Heart right ventricle (tissue), 16 donors: ENCODE measurements around the gene METTL26. TPM values are rescaled to one million over a fixed set of nuclear protein-coding genes. Genes with fewer than 3 reads are reported as not detected.

ENCODE experiments used
- ATAC-seq, 8 donors: fragments of 200-7000 bp; cut with Tn5 transposase; one replicate each; pipeline ENCODE4 v1.9.1; 2020; ENCODE audit warnings: mild to moderate bottlenecking in 8 of 8, moderate library complexity in 8 of 8, moderate number of reproducible peaks in 1 of 8
- DNase-seq, 2 donors: peaks; one replicate each; pipeline ENCODE4 v3.0.0-alpha.2; 2020
- H3K27ac ChIP-seq, 10 donors: fragments of 200-600 bp; sonication (generic) in 2 of 10; one replicate each; pipeline versions ENCODE4 v1.5.0 to v1.8.0; 2020 to 2022; ENCODE audit warnings: mild to moderate bottlenecking in 3 of 10
- H3K27me3 ChIP-seq, 7 donors: fragments of 200-600 bp; one replicate each; pipeline ENCODE4 v1.8.0; 2021 to 2022; ENCODE audit warnings: mild to moderate bottlenecking in 2 of 7
- H3K36me3 ChIP-seq, 9 donors: fragments of 200-600 bp; sonication (generic) in 1 of 9; one replicate each; pipeline versions ENCODE4 v1.5.0 to v1.8.0; 2020 to 2022; ENCODE audit warnings: mild to moderate bottlenecking in 2 of 9
- H3K4me1 ChIP-seq, 9 donors: fragments of 200-600 bp; sonication (generic) in 1 of 9; one replicate each; pipeline versions ENCODE4 v1.5.0 to v1.8.0; 2020 to 2022; ENCODE audit warnings: mild to moderate bottlenecking in 4 of 9
- H3K4me3 ChIP-seq, 10 donors: fragments of 200-600 bp; sonication (generic) in 2 of 10; one replicate each; pipeline versions ENCODE4 v1.5.0 to v1.8.0; 2020 to 2022; ENCODE audit warnings: mild to moderate bottlenecking in 7 of 10, moderate library complexity in 2 of 10
- H3K9me3 ChIP-seq, 11 donors: fragments of 200-600 bp in 10 of 11; sonication (generic) in 2 of 11; one replicate each; pipeline versions ENCODE4 v1.5.0 to v1.8.0; 2013 to 2022; ENCODE audit warnings: mild to moderate bottlenecking in 2 of 11, control low read depth in 1 of 11, moderate library complexity in 1 of 11
- WGBS, 2 donors: extraction: QIAGEN DNeasy Blood & Tissue Kit; methylation state at CpG; one replicate each; pipeline ENCODE4 v1.1.7; 2013; ENCODE audit warnings: inconsistent platforms in 1 of 2; 5-methylcytosine and 5-hydroxymethylcytosine counted together
- intact Hi-C, 10 donors: fragments of 100-400 bp; cut with DNase I; formaldehyde crosslinking; loops; one replicate each; pipeline versions ENCODE4 v1.11.1 to v1.14.2; 2022
- polyA plus RNA-seq, 2 donors: library from polyadenylated mRNA; stranded (reverse); fragments of 200-250 nt; gene quantifications; one replicate each; pipeline ENCODE4 v1.2.3, GENCODE V29; 2013
- total RNA-seq, 10 donors: library from RNA; stranded (reverse); fragmentation: NEBNext Ultra II Directional in 3 of 10; extraction: Animal tissue kit (Norgen Biotek cat#: 25700) in 3 of 10; gene quantifications; one replicate each; pipeline versions ENCODE4 v1.2.1 to v1.2.4, GENCODE V29; 2021 to 2023
- TF ChIP-seq, protein P1 (sequence below), 9 donors: fragments of 200-600 bp; sonication (generic) in 2 of 9; IDR thresholded peaks; one replicate each; pipeline versions ENCODE4 v1.5.0 to v1.8.0; 2021 to 2022; ENCODE audit warnings: antibody characterized with exemption in 9 of 9, mild to moderate bottlenecking in 5 of 9, moderate library complexity in 1 of 9
- donor health status: Arrhythmogenic right ventricular cardiomyopathy.
- donor health status: ischemic (EF 13 %, LVEDD 7.1; RV severe dilation, severe dysfunction).
- donor health status: healthy with polysubstance abuse.
- donor health status: DM: no; HTN: yes; CAD: no.
- donor health status: DM: no; HTN: no; CAD: no.
- donor health status: ischemic (EF 25% LVEDD 6.9; RV normal size, moderate dysfunction).
- donor health status: ischemic (EF 25% LVEDD 5.7; RV mildly dilated, moderate dysfunction).
- donor health status: healthy.
- donor health status: DM: yes; HTN: yes; CAD: no.
- donor health status: Ischemic cardiomyopathy.
- donor health status: ischemic (EF 35%, LVEDD 5.7; RV mildly dilated, moderate dysfunction).
- donor health status: nonischemic (EF 11% LVEDD 7.7; RV severe dilation, severe dysfunction).
- donor health status: DM: yes; HTN: yes; CAD: no.
- donor health status: PGD.
- donor health status: ischemic (EF 29% LVEDD 5.4; RV normal size, mild dysfunction).
- donor health status: nonischemic (EF 23%, LVEDD 6.1; RV moderate dilation, normal function).

METTL26 gene
- total and polyA plus RNA-seq, 12 donors = 34.5 to 237 (median 44.8) TPM

GRCh38 chr16:630249-630814 lies 5.8 kb downstream of the METTL26 start:
- Histone ChIP-seq H3K36me3 (peaks cover 0 to 58% (median 9%) of the 10 kb centered on the region in 9 donors), H3K4me1 (peaks cover 17 to 35% (median 29%) of the 10 kb centered on the region in 9 donors), H3K4me3 (no peak overlapping the region), H3K27ac (peak overlapping the region in 3 of 10 donors; percentile 1 to 31 (median 21)), H3K9me3 (no peaks in the 10 kb centered on the region), H3K27me3 (no peaks in the 10 kb centered on the region)
- DNase-seq (no peak), ATAC-seq (peak in 5 of 8 donors; percentile 1 to 26 (median 18))
- 32 to 46% methylated on average over 29 of the region's 29 CpGs for WGBS, 2 donors
- TF ChIP-seq, protein P1, sequence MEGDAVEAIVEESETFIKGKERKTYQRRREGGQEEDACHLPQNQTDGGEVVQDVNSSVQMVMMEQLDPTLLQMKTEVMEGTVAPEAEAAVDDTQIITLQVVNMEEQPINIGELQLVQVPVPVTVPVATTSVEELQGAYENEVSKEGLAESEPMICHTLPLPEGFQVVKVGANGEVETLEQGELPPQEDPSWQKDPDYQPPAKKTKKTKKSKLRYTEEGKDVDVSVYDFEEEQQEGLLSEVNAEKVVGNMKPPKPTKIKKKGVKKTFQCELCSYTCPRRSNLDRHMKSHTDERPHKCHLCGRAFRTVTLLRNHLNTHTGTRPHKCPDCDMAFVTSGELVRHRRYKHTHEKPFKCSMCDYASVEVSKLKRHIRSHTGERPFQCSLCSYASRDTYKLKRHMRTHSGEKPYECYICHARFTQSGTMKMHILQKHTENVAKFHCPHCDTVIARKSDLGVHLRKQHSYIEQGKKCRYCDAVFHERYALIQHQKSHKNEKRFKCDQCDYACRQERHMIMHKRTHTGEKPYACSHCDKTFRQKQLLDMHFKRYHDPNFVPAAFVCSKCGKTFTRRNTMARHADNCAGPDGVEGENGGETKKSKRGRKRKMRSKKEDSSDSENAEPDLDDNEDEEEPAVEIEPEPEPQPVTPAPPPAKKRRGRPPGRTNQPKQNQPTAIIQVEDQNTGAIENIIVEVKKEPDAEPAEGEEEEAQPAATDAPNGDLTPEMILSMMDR (IDR thresholded peaks at IDR 0.05) = no peak
- intact Hi-C loops = loop anchor here in 1 of 10 donors (5.0 kb wide), 1 partner anchor 38 kb away; the partner anchor contains the start of gene RAB40C

DNA sequence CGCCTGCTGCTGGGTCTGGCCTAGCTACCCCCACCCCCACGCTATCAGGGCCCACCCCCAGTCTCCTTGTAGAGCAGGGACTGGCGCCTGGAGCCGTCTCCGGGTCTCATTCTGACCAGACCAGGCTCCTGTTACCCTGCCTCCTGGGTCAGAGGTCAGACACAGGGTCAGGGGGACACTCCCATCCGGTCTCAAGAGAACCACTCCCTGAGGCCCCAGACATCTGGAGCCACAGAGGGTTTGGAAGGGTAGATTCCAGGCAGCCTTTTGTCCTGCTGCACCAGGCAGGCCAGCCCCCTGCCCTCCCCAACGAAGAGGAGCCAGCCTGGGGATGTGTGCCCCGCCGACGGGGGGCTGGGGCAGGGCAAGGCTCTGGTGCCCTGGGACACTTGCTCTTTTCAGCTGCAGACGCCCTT lies 6.3 kb downstream of the METTL26 start:
- peak; percentile 1 to 26 (median 10) for ATAC-seq
- no peak for DNase-seq
- Histone ChIP-seq H3K36me3 (peaks cover 0 to 62% (median 9%) of the 10 kb centered on the region in 9 donors), H3K9me3 (no peaks in the 10 kb centered on the region), H3K27ac (peak overlapping the region in 5 of 10 donors; percentile 1 to 49 (median 21)), H3K27me3 (no peaks in the 10 kb centered on the region), H3K4me1 (peaks cover 14 to 30% (median 24%) of the 10 kb centered on the region in 9 donors), H3K4me3 (no peak overlapping the region)
- WGBS, 2 donors = 33 to 51% methylated on average over 11 of the region's 11 CpGs
- TF ChIP-seq, protein P1 (IDR thresholded peaks at IDR 0.05) = no peak
- intact Hi-C loops = loop anchor here in 1 of 10 donors (5.0 kb wide), 1 partner anchor 38 kb away; the partner anchor contains the start of gene RAB40C

- WGBS, 2 donors = 63 to 76% methylated on average over 29 of the region's 29 CpGs
- Histone ChIP-seq H3K4me1 (peaks cover 14 to 28% (median 21%) of the 10 kb centered on the region in 9 donors), H3K9me3 (no peaks in the 10 kb centered on the region), H3K27ac (peak overlapping the region in 4 of 10 donors; percentile 4 to 49 (median 26)), H3K4me3 (no peak overlapping the region), H3K36me3 (peaks cover 0 to 58% (median 9%) of the 10 kb centered on the region in 9 donors), H3K27me3 (no peaks in the 10 kb centered on the region)
- TF ChIP-seq, protein P1 (IDR thresholded peaks at IDR 0.05) = no peak
- ATAC-seq = peak in 7 of 8 donors; percentile 1 to 27 (median 9)
- DNase-seq = no peak
- intact Hi-C loops = no loop called here
These were observed 6.8 kb downstream of the METTL26 start for GRCh38 chr16:629185-629832.

DNA sequence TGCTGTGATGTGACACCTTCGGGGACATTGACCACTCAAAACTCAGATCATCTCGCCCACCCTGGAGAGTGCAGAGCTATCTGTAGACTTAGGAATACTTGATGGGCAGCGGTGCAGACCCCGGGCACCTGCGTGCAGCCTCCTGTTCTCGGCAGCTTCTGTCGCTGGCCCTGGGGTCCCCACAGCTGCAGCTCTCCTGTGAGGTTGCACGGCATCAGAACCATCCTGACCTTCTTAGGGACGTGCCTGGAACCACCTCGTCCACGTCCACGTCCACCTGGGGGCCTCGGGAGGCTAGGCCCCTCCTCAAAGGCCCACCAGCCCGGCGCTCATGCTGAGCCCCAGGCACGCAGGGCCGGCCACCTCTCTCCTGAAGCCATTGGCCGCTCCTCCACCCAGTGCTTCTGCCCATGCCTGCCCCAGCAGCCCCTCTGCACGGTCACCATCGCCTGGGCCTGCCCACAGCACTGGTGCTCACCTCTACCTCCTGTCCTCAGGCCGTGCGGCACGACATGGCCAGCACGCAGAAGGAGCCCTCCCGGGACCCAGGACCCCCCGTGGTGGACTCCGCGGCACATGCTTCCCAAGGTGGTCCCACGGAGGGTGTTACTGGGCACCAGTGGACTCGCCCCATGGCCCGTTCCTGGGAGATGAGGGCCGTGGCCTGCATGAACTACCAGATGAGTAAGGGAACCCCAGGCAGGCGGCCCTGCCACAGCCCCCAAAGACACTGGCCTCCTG lies 7.6 kb downstream of the METTL26 start:
- DNase-seq (no peak), ATAC-seq (no peak)
- Histone ChIP-seq H3K4me1 (peaks cover 14 to 28% (median 21%) of the 10 kb centered on the region in 9 donors), H3K4me3 (no peak overlapping the region), H3K27me3 (no peaks in the 10 kb centered on the region), H3K9me3 (no peaks in the 10 kb centered on the region), H3K36me3 (peaks cover 0 to 50% (median 9%) of the 10 kb centered on the region in 9 donors), H3K27ac (no peak overlapping the region)
- TF ChIP-seq, protein P1 (IDR thresholded peaks at IDR 0.05) = no peak
- 92 to 94% methylated on average over 33 of the region's 33 CpGs for WGBS, 2 donors
- intact Hi-C loops = no loop called here
